ENCODE results near the gene LSM14A. TPM values are rescaled to one million over a fixed set of nuclear protein-coding genes. Genes with fewer than 3 reads are reported as not detected.

Gene LSM14A
- total and polyA plus RNA-seq, 2 of the 8 experiments (the other 6 are each of a cell fraction or from before 2014, with no cell fraction given), result 117 to 195 TPM

GRCh38 chr19:34189199-34189916 lies 17.1 kb downstream of the LSM14A start (continued):
- TF ChIP-seq CBX8 (IDR thresholded peaks at IDR 0.05; ENCODE audit: borderline replicate concordance, low read depth, low read length), result no peak
